GM12891 (cell line): ENCODE data around the gene CACNB1.

Source experiments
- POLR2A ChIP-seq: IDR thresholded peaks from 2 replicates; pipeline ENCODE4 v1.6.1; 2011; ENCODE audit warnings: low read depth, low read length, control low read depth
- POLR2AphosphoS5 ChIP-seq: IDR thresholded peaks from 2 replicates; pipeline ENCODE4 v1.6.1; 2011; ENCODE audit warnings: low read depth, low read length, control low read depth
- SPI1 ChIP-seq: IDR thresholded peaks from 2 replicates; pipeline ENCODE4 v1.6.1; 2011; ENCODE audit warnings: low read depth, low read length, control low read depth
- TAF1 ChIP-seq: IDR thresholded peaks from 2 replicates; pipeline ENCODE4 v1.6.1; 2011; ENCODE audit warnings: low read depth, low read length, control low read depth

- no peak for TF ChIP-seq POLR2A
- TF ChIP-seq SPI1, result no peak
- TF ChIP-seq TAF1, result no peak
- TF ChIP-seq POLR2AphosphoS5, result no peak
Measured at GRCh38 chr17:39236450-39236927, 39.0 kb upstream of the CACNB1 start.
